ENCODE data around the gene SLC43A2.

SLC43A2 gene

DNA sequence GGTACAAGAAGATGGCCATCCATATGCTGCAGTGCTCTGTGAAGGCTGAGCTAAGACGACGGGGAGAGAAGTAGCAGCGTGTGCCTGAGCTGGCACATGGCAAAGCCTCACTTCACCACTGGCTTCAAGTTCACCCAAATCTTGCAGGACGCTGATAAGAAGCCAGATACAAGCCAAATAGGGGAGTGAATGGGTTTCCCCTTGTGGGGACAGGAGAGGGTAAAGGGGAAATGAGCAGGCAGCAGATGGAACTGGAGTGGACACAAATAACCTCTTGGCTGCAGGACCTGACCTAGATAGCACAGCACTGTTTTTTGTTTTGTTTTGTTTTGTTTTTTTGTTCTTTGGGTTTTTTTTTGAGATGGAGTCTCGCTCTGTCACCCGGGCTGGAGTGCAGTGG is 45.1 kb downstream of the SLC43A2 start:
- no peak for DNase-seq (ENCODE audit: extremely low read depth, low read depth)
- TF ChIP-seq, protein P1, sequence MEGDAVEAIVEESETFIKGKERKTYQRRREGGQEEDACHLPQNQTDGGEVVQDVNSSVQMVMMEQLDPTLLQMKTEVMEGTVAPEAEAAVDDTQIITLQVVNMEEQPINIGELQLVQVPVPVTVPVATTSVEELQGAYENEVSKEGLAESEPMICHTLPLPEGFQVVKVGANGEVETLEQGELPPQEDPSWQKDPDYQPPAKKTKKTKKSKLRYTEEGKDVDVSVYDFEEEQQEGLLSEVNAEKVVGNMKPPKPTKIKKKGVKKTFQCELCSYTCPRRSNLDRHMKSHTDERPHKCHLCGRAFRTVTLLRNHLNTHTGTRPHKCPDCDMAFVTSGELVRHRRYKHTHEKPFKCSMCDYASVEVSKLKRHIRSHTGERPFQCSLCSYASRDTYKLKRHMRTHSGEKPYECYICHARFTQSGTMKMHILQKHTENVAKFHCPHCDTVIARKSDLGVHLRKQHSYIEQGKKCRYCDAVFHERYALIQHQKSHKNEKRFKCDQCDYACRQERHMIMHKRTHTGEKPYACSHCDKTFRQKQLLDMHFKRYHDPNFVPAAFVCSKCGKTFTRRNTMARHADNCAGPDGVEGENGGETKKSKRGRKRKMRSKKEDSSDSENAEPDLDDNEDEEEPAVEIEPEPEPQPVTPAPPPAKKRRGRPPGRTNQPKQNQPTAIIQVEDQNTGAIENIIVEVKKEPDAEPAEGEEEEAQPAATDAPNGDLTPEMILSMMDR (IDR thresholded peaks at IDR 0.05; ENCODE audit: low read depth, low read length, missing control alignments), result no peak
- H3K4me3 ChIP-seq (replicated peaks; ENCODE audit: low read depth, low read length), result no peak overlapping the region

DNA sequence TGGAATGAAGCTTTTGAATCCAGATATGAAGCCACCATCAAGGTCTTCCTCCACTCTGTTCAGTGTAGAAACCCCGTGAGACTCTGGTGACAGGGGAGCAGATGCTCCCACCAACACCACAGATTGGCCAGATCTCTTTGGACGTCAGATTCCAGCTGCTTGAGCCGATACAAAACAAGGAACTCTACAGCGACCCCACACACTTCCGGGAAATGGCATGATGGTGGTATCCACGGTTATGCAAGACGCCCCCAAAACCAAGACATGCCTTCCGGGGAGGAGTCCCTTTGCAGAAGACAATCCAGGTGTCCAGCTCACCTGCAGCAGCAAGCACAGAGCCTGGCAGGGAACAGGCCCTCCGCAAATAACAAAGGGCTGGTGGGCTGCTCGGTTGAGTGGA is 46.3 kb downstream of the SLC43A2 start:
- H3K4me3 ChIP-seq (replicated peaks; ENCODE audit: low read depth, low read length), result no peak overlapping the region
- TF ChIP-seq, protein P1 (IDR thresholded peaks at IDR 0.05; ENCODE audit: low read depth, low read length, missing control alignments), result no peak
- DNase-seq (ENCODE audit: extremely low read depth, low read depth), result no peak

DNA sequence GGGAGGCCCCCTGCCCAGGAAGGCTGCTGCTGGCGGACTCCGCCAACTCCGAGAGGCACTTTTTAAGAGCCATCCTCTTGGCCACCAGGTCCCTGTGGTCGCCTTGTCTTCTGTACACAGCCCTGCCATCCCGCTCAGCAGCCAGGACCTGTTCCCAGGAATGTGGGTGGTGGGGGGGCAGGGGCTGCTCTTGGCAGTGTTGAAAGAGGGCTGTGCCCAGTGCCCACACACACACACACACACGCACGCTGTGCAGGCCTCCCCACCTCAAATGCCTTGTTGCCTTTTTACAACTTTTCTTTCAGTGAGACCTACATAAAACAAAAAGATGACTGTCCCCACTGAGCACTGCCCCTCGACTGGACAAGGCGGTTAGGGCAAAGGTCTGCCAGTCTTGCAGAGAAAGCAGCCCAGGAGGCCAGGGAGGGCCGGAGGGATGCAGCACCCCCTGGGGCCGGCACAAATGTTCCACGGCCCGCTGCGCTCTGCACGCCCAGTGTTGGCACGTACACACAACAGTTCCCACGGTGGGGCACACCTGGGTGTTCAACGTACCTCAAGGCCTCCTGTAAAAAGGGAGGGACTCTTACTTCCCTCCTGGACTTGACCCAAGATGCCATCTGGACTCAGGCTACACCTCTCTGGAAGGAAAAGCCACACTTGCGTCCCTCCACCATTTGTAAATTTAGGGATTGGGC is 47.5 kb downstream of the SLC43A2 start:
- no peak overlapping the region for H3K4me3 ChIP-seq (replicated peaks; ENCODE audit: low read depth, low read length)
- DNase-seq (ENCODE audit: extremely low read depth, low read depth), result no peak
- TF ChIP-seq, protein P1 (IDR thresholded peaks at IDR 0.05; ENCODE audit: low read depth, low read length, missing control alignments), result no peak

DNA sequence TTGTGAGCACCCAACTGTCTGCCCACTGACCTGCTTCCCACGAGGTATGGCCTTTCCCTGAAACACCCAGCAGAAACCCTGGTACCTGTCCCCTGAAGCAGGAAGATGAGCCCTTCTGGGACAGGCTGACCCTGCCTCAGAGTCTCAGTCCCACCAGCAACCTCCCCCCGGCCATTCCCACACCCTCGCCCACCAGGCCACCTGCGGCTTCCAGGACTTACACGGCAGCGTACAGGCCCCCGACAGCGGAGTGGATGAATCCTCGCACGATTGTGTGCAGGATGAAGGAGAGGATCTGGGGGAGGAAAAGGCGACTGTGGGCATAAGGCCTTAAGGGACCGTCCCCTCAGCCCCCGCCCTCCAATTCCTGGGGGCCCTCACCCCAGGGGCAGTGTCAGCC is 50.6 kb downstream of the SLC43A2 start:
- DNase-seq (ENCODE audit: extremely low read depth, low read depth), result no peak
- TF ChIP-seq, protein P1 (IDR thresholded peaks at IDR 0.05; ENCODE audit: low read depth, low read length, missing control alignments), result no peak

DNA sequence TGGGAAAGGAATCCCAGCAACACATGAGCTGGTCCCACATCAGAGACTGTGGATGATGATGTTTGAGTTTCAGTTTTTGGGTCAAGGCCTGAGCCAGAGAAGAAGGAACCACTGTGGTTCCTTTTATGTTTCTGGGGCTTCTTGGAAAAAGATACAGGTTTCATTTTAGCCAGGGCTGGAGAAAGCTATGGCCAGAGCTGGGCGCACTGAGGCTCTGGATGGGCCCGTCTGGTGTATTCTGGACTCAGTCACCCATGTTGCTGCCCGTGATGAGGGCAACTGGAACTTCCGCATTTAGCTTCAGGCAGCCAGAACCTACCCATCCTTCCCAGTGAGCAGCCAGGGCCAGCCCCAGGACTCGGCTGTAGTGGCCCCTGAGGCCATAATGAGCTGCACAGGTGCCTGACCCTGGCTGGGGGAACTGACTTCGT is 51.0 kb downstream of the SLC43A2 start:
- no peak for DNase-seq (ENCODE audit: extremely low read depth, low read depth)
- H3K4me3 ChIP-seq (replicated peaks; ENCODE audit: low read depth, low read length), result no peak overlapping the region
- TF ChIP-seq, protein P1 (IDR thresholded peaks at IDR 0.05; ENCODE audit: low read depth, low read length, missing control alignments), result no peak

More for the DNA sequence above, 50.6 kb downstream of the SLC43A2 start:
- no peak overlapping the region for H3K4me3 ChIP-seq (replicated peaks; ENCODE audit: low read depth, low read length)

DNA sequence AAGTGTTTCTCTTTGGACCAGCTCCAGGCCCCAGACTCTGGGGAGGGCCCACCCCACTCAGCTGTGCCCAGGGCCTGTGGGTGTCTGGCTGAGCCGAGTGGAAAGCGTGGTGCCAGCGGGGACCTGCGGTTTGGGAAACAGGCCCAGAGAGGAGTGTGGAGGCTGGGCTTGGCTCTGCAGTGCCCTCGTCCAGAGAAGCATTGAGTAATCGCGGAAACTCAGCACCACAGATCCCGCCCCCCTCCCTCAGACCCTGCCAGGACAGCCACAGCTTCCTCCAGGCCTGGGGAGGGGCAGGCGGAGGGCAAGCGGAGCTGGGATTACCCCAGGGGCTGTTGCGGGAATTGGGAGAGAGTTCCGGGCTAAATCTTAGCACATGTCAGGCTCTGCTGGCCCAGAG is 51.5 kb downstream of the SLC43A2 start:
- peak; percentile 66 for DNase-seq (ENCODE audit: extremely low read depth, low read depth)
- TF ChIP-seq, protein P1 (IDR thresholded peaks at IDR 0.05; ENCODE audit: low read depth, low read length, missing control alignments), result no peak
- no peak overlapping the region for H3K4me3 ChIP-seq (replicated peaks; ENCODE audit: low read depth, low read length)

DNA sequence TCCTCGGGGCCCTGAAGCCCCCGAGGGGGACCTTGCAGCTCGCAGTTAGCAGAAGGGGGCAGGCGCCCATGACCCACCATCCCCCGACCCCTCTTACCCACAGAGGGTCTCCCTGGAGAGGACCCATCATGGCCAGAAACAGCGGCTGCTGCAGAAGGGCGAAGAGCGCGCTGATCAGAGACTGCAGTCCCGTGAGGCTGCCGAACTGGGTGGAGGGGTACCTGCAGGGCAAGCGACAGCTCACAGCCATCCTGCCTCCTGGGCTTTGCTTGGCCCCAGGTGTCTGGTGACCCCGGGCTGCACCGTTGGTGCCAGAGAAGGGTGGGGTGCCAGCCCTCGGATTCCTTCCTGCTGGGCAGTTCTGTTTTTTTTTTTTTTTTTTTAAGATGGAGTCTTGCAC is 52.1 kb downstream of the SLC43A2 start:
- no peak overlapping the region for H3K4me3 ChIP-seq (replicated peaks; ENCODE audit: low read depth, low read length)
- TF ChIP-seq, protein P1 (IDR thresholded peaks at IDR 0.05; ENCODE audit: low read depth, low read length, missing control alignments), result no peak
- DNase-seq (ENCODE audit: extremely low read depth, low read depth), result no peak

Measured in HFF-Myc (cell line).